GM18508 (cell line): ENCODE results near the gene FBXL7.

Experiments
- ATAC-seq: cut with Tn5 transposase; IDR thresholded peaks from one replicate; pipeline ENCODE4 v1.9.1; 2021; ENCODE audit warnings: moderate number of reproducible peaks; ENCODE audit not compliant: insufficient read depth, unreplicated experiment

The FBXL7 gene

GRCh38 chr5:15790446-15791018 is 290.6 kb downstream of the FBXL7 start:
- no peak for ATAC-seq

DNA sequence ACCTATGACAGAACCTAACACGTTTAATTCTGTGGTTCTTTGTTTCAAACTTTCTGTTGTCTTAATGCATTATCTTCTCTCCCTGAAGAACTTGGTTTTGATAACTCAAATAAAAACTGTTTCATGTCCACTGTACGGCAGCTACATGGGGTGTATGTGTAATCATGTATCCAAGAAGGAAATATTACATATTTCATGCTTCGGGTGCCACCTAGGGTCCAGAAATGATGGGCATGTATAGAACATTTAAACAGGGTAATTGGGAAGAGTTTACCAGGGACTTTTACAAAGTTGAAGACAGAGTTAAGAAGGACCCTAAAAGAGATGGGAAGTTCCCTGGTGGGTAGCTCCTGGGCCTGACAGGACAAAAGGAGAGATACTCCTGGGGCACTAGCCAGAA is 291.3 kb downstream of the FBXL7 start:
- ATAC-seq = no peak

GRCh38 chr5:15791859-15792258 is 291.9 kb downstream of the FBXL7 start:
- ATAC-seq = no peak

DNA sequence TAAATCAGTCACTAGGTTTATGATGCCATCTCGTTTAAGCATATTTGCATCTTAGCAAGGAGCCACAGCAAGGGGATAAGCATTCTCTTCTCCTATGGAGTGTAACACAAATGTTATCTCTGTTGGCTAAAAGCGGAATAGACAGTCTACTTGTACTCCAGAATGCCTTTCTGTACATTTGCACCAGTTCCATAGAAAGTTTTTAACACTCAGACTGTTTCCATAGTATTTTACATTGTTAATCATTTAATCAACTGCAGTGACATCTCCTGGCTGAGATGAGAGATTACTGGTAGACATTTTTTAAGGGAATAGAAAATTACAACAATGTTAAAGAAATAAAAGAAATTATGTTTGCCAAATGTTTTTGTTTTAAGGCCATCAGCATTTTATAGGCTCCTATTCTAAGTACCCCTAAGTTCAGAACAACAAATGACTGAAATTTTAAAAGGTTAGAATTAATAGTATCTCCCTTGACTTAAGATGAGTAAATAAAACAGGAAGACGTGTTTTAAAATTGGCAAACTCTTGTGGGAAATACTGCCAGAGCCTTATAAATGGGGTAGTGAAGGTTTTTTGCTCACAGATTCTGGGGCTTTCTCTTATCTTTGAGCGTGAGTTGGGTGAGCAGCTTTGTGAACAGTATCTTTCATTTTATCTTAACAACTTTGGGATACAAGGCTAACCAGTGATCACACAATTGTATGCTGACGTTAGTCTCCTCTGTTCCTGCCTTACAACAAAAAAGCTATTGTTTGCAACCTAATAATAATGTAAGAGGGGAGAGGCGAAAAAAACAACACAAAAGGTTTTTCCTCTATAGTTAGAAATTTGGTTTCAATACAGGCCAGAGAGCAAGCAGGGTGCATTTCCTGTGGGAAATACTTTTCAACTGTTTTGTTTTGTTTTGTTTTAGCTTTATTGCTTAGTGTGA is 294.3 kb downstream of the FBXL7 start:
- no peak for ATAC-seq

DNA sequence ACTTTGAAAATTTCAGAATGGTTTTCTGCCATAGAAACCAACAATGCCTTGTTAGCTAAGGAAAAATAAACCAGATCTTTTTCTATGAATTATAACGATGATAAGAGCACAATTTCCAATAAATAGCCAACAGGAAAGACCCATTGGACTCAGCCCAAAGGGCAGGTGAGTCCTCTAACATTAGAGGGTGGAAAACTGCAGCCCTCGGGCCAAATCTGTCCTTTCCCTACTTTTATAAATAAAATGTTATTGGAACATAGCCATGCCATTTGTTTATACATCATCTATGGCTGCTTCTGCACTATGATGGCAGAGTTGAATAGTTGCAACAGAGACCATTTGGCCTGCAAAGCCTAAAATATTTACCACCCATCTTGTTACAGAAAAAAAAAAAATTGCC is 296.1 kb downstream of the FBXL7 start:
- ATAC-seq = no peak

DNA sequence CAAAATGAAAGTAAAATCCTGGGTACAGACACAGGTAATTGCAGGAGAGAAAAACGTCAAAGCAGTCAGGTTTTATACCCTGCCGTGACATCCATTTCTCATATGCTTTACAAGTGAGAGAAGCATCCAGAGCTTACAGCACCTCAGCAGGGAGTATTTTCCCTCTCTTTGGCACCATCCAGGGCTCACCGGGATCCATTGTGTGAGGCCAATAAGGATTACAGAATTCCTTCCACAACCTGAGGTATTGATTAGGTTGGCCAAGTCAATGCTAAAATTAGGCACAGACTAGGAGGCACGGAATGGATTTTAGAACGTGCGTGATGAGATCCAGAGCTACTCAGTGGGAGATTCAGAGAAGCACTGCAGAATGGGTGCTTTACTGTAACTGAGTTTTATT is 296.6 kb downstream of the FBXL7 start:
- no peak for ATAC-seq

DNA sequence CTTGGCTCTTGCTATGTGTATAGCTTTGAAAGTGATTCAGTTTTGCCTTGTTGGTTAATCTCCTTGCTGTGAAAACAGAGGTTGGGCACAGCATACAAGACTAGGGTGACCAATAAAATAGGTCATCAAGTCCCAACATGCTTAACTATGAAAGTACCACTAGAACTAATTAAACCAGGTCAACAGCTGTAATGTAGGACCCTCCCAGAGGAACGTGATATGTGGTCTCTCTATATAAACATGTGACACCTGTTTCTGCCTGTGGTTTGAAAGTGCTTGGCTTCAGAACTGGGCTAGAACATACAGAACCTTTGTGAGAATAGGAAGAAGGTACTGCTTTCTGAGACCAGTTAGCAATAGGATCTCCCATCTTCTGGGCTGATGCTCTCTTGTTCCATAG is 297.1 kb downstream of the FBXL7 start:
- ATAC-seq = no peak

DNA sequence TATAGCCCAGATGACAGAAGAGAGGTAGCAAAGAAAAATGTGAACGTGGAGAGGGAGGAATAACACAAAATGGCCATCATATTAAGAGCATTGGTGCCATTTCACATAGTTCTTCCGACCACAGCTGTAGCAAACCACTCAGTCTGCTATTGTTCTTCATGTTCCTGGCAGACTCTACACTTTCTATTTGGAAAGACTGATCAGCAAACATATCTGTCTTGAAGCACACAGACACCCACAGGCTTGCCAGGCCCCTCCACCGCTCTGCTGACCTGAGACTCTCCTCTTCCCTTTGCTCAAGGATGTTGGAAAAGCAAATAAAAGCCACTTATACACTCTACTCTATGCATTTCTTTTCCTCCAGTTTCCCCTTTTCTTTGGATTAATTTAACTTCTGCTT is 298.0 kb downstream of the FBXL7 start:
- ATAC-seq = no peak

DNA sequence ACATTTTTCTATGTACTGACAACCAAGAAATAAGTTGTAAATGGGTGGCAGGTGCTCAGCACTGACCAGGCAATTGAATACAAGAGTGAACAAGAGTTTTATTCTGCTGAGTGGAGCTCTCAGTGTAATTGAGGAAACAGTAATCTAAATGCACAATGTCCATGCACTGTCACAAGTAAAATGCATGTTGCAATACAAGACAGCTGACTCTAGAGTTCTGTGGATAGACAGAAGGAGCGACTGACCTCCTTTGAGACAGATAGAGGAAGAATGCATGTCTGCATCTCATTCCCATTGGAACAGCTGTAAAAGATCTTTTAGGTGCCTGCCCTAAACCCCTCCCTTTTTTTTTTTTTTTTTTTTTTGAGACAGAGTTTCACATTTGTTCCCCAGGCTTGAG is 299.0 kb downstream of the FBXL7 start:
- no peak for ATAC-seq

DNA sequence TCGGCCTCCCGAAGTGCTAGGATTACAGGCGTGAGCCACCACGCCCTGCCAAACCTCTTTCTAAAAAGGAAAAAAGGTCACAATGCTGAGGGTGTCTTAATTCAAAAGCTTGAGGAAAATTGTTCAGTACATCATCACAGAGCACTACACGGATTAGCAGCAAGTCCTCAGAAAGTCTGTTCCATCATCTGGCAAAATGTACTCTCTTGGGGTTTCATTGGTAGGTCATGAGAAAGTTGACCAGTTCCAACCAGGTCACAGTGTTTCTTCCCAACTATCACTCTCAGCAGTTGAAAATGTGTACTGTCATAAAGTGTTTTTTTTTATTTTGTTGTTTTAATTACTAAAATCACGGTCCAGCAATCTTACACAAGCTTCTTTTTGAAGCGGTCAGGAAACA is 299.6 kb downstream of the FBXL7 start:
- ATAC-seq = no peak

- no peak for ATAC-seq
Measured at GRCh38 chr5:15803280-15803679, 303.3 kb downstream of the FBXL7 start.

DNA sequence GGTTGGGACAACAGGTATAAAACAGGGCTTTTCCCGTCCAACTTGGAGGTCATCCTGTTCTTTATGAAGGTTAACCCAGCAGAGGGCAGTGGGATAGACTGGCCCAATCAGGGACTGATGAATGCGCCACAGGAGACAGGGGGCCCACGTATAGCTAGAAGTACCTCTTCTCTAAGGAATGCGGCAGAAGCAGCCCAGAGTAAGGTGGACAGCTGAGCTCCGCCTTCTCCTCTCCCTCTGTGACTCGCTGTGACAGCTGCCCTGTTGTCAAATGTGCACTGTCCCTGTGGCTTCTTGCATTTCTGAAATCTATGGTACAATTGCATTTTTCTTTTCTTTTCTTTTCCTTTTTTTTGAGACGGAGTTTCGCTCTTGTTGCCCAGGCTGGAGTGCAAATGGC is 306.6 kb downstream of the FBXL7 start:
- ATAC-seq = no peak

DNA sequence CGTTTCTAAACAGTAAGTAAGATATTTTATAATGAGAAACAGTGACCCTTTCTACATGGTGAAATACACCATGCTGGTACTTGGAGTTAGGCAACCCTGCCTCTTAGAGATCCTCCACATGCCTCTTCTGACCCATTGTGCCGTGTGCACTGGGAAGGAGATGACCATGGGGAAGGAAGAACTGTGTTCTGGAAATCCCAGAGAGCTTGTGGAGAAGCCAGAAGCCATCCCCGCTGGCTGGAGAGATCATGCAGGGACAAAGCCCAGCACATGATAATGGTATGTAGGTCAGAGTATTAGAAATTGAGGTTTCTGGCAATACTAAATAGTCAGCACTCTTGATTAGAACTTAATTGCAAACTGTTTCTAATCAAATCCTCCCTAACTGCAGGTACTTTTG is 307.3 kb downstream of the FBXL7 start:
- no peak for ATAC-seq

DNA sequence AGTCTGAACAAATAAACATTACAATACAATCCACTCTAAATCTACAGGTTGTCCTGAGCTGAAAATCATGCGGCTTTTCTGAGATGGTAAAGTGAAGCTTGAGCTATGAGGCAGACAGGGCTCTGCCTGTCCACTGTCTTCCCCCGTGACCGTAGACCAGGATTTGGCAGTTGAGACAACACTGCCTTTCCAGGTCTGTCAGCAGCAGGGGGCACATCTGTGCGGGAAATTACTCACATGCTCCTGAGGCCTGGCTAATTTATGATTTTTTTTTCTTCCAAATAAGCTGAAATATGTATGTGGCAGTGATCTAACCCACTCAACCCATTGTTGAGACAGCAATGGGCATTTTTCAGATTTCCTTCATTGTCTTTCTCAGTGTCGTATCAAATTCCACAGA is 307.9 kb downstream of the FBXL7 start:
- ATAC-seq = no peak

DNA sequence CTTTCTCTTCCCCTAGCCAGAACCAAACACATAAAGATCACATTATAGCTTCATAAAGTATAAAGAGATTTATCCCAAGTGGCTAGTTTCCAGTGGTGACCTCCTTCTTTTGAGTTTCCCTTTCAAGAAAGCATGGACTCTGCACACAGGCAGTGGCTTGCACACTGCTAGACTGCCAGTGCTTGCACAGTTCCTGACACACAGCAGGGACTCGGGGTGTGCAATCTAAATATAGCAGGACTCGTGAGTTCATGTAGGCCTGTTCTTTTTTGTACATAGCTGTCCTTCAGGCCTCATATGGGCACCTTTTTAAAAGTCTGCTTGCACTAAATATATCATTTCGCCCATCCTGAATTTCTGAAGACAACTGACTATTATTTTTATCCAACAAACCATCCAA is 308.6 kb downstream of the FBXL7 start:
- ATAC-seq = no peak

DNA sequence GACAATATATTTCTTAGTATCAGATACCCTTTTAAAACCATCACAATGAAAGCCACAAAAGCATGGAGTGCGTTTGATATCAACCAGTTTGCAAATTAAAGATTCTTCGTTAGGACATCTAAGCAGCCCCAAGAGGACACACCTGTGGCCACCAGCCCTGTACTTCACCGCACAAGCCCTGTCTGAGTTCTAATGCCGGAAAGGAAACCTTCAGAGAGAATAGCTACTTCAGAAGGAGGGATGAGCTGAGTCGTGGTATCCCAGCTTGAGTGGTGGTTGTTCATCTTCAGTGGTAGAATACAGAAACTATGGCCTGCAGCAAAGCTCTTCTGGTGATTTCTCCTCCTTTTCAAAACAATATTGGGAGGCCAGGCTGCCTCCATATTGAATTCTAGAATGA is 319.6 kb downstream of the FBXL7 start:
- no peak for ATAC-seq

DNA sequence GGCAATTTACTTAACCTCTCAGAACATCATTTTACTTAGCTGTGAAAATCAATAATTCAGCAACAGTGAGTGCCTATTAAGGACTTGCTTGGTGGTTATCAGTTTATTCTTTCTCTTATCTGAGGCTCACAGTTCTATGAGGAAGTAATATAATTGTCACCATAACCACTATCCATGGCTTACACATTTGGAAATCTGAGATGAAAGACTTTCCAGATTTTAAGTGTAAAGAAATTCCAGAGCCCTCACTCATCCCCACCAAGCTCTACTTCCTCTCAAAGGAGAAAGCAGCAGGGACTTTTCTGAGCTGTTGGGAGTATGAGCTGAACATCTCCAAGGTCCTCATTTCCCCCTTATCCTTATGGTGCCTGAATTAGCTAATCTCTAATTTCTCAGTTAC is 321.5 kb downstream of the FBXL7 start:
- ATAC-seq = no peak

DNA sequence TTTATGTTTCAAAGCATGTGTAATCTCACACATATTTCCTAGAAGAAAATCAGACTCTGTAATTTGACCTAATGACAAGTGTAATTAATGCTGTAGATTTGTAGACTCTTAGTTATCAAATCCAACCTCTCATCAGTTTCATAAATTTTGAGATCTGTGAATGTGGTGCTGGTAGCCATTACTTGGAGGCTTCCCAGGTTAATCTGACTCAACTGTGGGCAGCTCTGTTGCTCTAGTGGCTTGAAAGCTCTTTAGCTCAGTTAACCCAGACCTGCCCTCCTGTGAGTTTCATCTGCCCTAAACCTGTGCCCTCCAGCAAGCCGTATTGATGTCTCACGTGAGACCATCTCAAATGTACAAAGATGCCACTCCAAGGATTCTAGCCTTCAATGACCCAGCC is 323.4 kb downstream of the FBXL7 start:
- ATAC-seq = no peak

DNA sequence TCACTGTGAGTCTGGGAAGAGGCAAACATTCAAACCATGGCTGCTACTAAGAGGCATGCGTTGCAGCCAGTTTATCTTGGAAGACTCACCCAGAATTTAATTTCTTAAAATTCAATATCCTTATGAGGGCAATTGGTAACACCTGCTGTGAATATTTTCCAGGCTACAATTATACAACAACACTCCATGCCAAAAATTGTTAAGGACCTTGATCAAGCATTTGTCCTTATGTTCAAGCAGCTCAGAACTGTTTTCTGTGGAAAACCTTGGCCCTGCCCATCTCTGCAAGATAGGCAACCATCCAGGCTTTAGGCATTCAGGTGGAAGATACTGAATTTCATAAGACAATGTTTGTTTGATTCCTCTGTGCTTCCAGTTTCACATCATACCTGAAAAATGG is 327.8 kb downstream of the FBXL7 start:
- no peak for ATAC-seq

DNA sequence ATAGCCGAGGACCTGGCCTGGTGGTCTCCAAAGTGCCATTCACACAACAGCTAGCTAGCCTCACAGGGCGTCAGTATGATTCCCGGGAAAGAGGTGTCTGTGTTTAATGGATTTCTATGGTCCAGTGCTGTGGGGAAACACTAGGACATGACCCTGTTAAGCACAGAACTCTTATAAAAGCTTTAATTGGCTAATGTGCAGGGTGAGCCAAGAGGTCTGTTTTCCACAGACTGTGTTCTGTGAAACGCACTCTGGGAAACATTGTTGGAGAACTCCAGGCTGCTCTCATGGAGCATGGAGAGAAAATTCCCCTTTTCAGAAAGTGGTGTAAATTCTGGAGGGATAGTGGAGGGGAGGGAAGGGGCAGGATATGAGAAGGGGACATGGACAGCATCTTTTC is 331.4 kb downstream of the FBXL7 start:
- no peak for ATAC-seq

GRCh38 chr5:15833365-15833764 is 333.4 kb downstream of the FBXL7 start:
- ATAC-seq = no peak

- ATAC-seq = no peak
Measured at GRCh38 chr5:15834596-15835245, 334.7 kb downstream of the FBXL7 start.
